Measurements from ENCODE around the gene TBCD.

GRCh38 chr17:82787081-82787848, 35.4 kb downstream of the TBCD start:
- TF ChIP-seq POLR2A (IDR thresholded peaks at IDR 0.05) (no peak), CTCF (IDR thresholded peaks at IDR 0.05) (no peak)
